GM18867 (cell line): ENCODE data around the gene TMEM182.

ENCODE experiments used
- ATAC-seq: cut with Tn5 transposase; IDR thresholded peaks from one replicate; pipeline ENCODE4 v1.9.1; 2021; ENCODE audit warnings: mild to moderate bottlenecking, moderate library complexity; ENCODE audit not compliant: unreplicated experiment

The TMEM182 gene

GRCh38 chr2:102852867-102853266 lies 91.0 kb downstream of the TMEM182 start:
- ATAC-seq = no peak
